ENCODE results near the gene TMEM198. TPM values are rescaled to one million over a fixed set of nuclear protein-coding genes. Genes with fewer than 3 reads are reported as not detected.

TMEM198 gene
- total RNA-seq, 3 donors from 2014 or later: 3.6 to 4.8 (median 4.3) TPM

DNA sequence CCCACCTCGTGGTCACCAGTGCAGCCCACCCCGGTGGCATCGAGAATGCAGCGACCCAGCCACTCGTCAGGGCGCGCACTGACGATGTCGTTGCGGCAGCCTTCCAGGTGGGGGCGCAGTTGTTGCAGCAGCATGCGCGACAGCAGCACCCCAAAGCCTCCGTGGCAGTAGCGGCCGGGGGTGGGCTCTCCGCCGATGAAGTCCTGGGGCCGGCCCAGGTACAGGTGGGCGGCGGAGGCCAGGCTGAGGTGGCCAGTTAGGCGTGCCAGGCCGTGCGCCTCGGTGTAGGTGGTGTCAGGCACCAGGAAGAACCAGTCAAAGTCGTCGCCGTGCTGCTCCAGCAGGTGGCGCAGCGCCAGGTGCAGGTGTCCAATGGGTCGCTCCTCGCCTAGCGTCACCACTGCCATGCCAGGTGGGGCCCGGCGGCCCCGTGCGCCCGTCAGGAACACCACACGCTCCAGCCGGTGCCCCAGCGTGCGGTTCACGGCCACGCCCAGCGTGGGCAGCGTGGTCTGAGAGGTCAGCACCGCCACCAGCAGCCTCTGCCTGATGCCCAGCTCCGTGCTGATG lies 2.1 kb upstream of the TMEM198 start:
- ATAC-seq: peak; percentile 36 to 39
- H3K9me3 Mint-ChIP-seq: no peaks in the 10 kb centered on the region
- peaks cover 15% of the 10 kb centered on the region for H3K36me3 Mint-ChIP-seq (ENCODE audit: insufficient read depth)
- peak; percentile 84 for DNase-seq
- no peaks in the 10 kb centered on the region for H3K27me3 Mint-ChIP-seq (ENCODE audit: low read depth)
- peaks cover 25% of the 10 kb centered on the region for H3K4me1 Mint-ChIP-seq (ENCODE audit: low read depth)
- H3K4me3 Mint-ChIP-seq: peak overlapping the region; percentile 62

GRCh38 chr2:219542931-219543595 lies 765 bp upstream of the TMEM198 start:
- Mint-ChIP-seq H3K27me3 (ENCODE audit: low read depth) (no peaks in the 10 kb centered on the region), H3K4me3 (peak overlapping the region; percentile 89), H3K4me1 (ENCODE audit: low read depth) (peaks cover 25% of the 10 kb centered on the region), H3K9me3 (no peaks in the 10 kb centered on the region), H3K36me3 (ENCODE audit: insufficient read depth) (peaks cover 15% of the 10 kb centered on the region)
- DNase-seq (no peak), ATAC-seq (peak; percentile 59 to 61)

DNA sequence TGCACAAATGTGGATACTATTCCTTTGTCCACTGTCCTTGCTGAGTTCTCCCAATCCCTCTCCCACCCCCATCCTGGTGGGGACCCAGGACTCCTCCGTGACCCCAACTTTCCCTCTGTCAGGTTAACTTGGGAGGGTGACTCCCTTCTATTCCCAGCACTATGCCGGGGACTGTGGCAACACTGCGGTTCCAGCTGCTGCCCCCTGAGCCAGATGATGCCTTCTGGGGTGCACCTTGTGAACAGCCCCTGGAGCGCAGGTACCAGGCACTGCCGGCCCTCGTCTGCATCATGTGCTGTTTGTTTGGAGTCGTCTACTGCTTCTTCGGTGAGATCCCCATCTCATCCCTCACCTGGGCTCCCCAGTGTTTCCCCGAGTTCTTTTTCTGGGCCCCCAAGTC lies 739 bp downstream of the TMEM198 start:
- Mint-ChIP-seq H3K27me3 (ENCODE audit: low read depth) (peaks cover 4% of the 10 kb centered on the region), H3K4me1 (ENCODE audit: low read depth) (peaks cover 25% of the 10 kb centered on the region), H3K4me3 (peak overlapping the region; percentile 81), H3K36me3 (ENCODE audit: insufficient read depth) (peaks cover 11% of the 10 kb centered on the region), H3K9me3 (no peaks in the 10 kb centered on the region)
- no peak for ATAC-seq
- DNase-seq: no peak

- peaks cover 25% of the 10 kb centered on the region for H3K4me1 Mint-ChIP-seq (ENCODE audit: low read depth)
- peaks cover 5% of the 10 kb centered on the region for H3K27me3 Mint-ChIP-seq (ENCODE audit: low read depth)
- no peaks in the 10 kb centered on the region for H3K9me3 Mint-ChIP-seq
- peak overlapping the region; percentile 81 for H3K4me3 Mint-ChIP-seq
- H3K36me3 Mint-ChIP-seq (ENCODE audit: insufficient read depth): peaks cover 8% of the 10 kb centered on the region
- ATAC-seq (no peak), DNase-seq (no peak)
These were observed 1.6 kb downstream of the TMEM198 start for GRCh38 chr2:219545295-219545942.

- no peaks in the 10 kb centered on the region for H3K9me3 Mint-ChIP-seq
- H3K27me3 Mint-ChIP-seq (ENCODE audit: low read depth): peaks cover 10% of the 10 kb centered on the region
- H3K4me1 Mint-ChIP-seq (ENCODE audit: low read depth): peaks cover 25% of the 10 kb centered on the region
- ATAC-seq (no peak), DNase-seq (no peak)
- peaks cover 5% of the 10 kb centered on the region for H3K36me3 Mint-ChIP-seq (ENCODE audit: insufficient read depth)
- H3K4me3 Mint-ChIP-seq: no peak overlapping the region
These were observed 2.1 kb downstream of the TMEM198 start for GRCh38 chr2:219545943-219546352.

DNA sequence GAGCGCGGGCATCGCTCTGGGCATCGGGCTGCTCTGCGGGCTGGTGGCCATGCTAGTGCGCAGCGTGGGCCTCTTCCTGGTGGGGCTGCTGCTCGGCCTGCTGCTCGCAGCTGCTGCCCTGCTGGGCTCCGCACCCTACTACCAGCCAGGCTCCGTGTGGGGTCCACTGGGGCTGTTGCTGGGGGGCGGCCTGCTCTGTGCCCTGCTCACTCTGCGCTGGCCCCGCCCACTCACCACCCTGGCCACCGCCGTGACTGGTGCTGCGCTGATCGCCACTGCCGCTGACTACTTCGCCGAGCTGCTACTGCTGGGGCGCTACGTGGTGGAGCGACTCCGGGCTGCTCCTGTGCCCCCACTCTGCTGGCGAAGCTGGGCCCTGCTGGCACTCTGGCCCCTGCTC lies 3.8 kb downstream of the TMEM198 start:
- DNase-seq (no peak), ATAC-seq (no peak)
- Mint-ChIP-seq H3K36me3 (ENCODE audit: insufficient read depth) (no peaks in the 10 kb centered on the region), H3K9me3 (no peaks in the 10 kb centered on the region), H3K4me3 (no peak overlapping the region), H3K4me1 (ENCODE audit: low read depth) (peaks cover 16% of the 10 kb centered on the region), H3K27me3 (ENCODE audit: low read depth) (peaks cover 17% of the 10 kb centered on the region)

GRCh38 chr2:219548990-219549389 lies 5.2 kb downstream of the TMEM198 start:
- no peak for ATAC-seq
- Mint-ChIP-seq H3K4me1 (ENCODE audit: low read depth) (peaks cover 16% of the 10 kb centered on the region), H3K4me3 (no peak overlapping the region), H3K9me3 (no peaks in the 10 kb centered on the region), H3K36me3 (ENCODE audit: insufficient read depth) (no peaks in the 10 kb centered on the region), H3K27me3 (ENCODE audit: low read depth) (peaks cover 28% of the 10 kb centered on the region)
- DNase-seq: no peak

DNA sequence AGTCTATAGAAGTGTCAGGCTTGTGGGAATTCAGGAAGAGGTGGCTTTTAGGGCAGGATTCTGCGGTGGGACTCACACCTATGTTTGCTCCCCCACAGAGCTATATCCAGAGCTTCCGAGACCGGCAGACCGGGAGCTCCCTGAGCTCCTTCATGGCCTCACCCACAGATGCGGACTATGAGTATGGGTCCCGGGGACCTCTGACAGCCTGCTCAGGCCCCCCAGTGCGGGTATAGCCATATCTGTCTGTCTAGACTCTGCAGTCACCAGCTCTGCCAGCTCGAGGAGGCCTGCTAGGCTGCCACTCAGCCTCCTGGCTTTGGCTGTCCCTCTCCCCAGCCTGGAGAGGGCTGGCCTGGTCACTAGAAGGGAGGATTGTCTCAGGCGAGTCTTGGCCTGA lies 5.8 kb downstream of the TMEM198 start:
- no peak overlapping the region for H3K4me3 Mint-ChIP-seq
- H3K4me1 Mint-ChIP-seq (ENCODE audit: low read depth): peaks cover 11% of the 10 kb centered on the region
- no peak for ATAC-seq
- no peak for DNase-seq
- no peaks in the 10 kb centered on the region for H3K36me3 Mint-ChIP-seq (ENCODE audit: insufficient read depth)
- H3K27me3 Mint-ChIP-seq (ENCODE audit: low read depth): peaks cover 34% of the 10 kb centered on the region
- no peaks in the 10 kb centered on the region for H3K9me3 Mint-ChIP-seq

- H3K4me1 Mint-ChIP-seq (ENCODE audit: low read depth): peaks cover 8% of the 10 kb centered on the region
- H3K27me3 Mint-ChIP-seq (ENCODE audit: low read depth): peaks cover 45% of the 10 kb centered on the region
- ATAC-seq (peak; percentile 23 to 33), DNase-seq (no peak)
- H3K9me3 Mint-ChIP-seq: no peaks in the 10 kb centered on the region
- H3K36me3 Mint-ChIP-seq (ENCODE audit: insufficient read depth): no peaks in the 10 kb centered on the region
- H3K4me3 Mint-ChIP-seq: peak overlapping the region; percentile 73
These were observed 7.9 kb downstream of the TMEM198 start for GRCh38 chr2:219551441-219552381.

DNA sequence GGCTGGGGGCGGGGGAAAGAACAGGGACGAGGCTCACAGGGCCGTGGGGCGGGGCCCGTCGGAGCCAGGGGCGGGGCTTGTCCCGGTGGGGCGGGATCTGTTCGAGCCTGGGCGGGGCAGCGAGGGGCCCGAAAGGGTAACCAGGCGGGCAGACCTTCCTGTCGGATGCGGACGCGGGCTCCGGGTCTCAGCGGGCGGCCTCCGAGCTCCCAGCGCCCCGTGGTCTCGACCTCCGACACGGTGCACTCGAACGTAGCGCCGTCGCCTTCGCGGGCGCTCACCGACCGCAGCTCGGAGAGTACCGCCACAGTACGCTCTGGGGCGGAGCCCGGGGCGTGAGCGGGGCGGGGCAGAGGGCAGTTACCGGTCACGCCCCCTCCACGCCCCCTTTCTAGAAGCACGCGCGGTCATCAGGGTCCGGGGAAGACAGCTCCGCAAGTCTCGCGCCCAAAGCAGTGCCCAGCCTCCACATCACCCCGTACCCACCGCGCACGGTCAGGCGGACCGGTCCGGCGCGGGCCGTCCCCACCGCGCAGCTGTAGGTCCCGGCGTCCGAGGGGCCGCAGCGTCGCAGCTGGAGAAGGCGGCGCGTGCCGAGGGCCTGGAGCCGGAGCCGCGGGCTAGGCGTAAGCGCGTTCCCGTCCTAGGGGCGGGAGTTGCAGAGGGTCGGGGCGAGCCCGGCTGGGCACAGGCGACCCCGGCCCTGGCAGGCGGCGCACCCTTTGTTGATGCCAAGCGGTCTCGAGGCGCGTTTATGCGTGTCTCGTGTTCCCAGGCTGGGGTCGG lies 8.7 kb downstream of the TMEM198 start:
- H3K27me3 Mint-ChIP-seq (ENCODE audit: low read depth): peaks cover 46% of the 10 kb centered on the region
- peak overlapping the region; percentile 73 for H3K4me3 Mint-ChIP-seq
- peaks cover 8% of the 10 kb centered on the region for H3K4me1 Mint-ChIP-seq (ENCODE audit: low read depth)
- no peaks in the 10 kb centered on the region for H3K9me3 Mint-ChIP-seq
- ATAC-seq (peak; percentile 91 to 93), DNase-seq (peak; percentile 72)
- H3K36me3 Mint-ChIP-seq (ENCODE audit: insufficient read depth): no peaks in the 10 kb centered on the region

GRCh38 chr2:219553168-219553417 lies 9.3 kb downstream of the TMEM198 start:
- H3K4me3 Mint-ChIP-seq: peak overlapping the region; percentile 61
- no peaks in the 10 kb centered on the region for H3K9me3 Mint-ChIP-seq
- DNase-seq: no peak
- H3K27me3 Mint-ChIP-seq (ENCODE audit: low read depth): peaks cover 46% of the 10 kb centered on the region
- no peaks in the 10 kb centered on the region for H3K36me3 Mint-ChIP-seq (ENCODE audit: insufficient read depth)
- H3K4me1 Mint-ChIP-seq (ENCODE audit: low read depth): peaks cover 8% of the 10 kb centered on the region
- ATAC-seq: no peak

- Mint-ChIP-seq H3K27me3 (ENCODE audit: low read depth) (peaks cover 43% of the 10 kb centered on the region), H3K4me3 (peak overlapping the region; percentile 61), H3K36me3 (ENCODE audit: insufficient read depth) (no peaks in the 10 kb centered on the region), H3K4me1 (ENCODE audit: low read depth) (peaks cover 8% of the 10 kb centered on the region), H3K9me3 (no peaks in the 10 kb centered on the region)
- ATAC-seq (no peak), DNase-seq (no peak)
These were observed 9.7 kb downstream of the TMEM198 start for GRCh38 chr2:219553463-219553963.

- no peaks in the 10 kb centered on the region for H3K9me3 Mint-ChIP-seq
- no peaks in the 10 kb centered on the region for H3K36me3 Mint-ChIP-seq (ENCODE audit: insufficient read depth)
These were observed 10.5 kb downstream of the TMEM198 start for GRCh38 chr2:219554350-219554749.

More at GRCh38 chr2:219554350-219554749, 10.5 kb downstream of the TMEM198 start:
- no peak for DNase-seq
- Mint-ChIP-seq H3K27me3 (ENCODE audit: low read depth) (peaks cover 43% of the 10 kb centered on the region), H3K4me3 (no peak overlapping the region), H3K4me1 (ENCODE audit: low read depth) (peaks cover 8% of the 10 kb centered on the region)
- ATAC-seq: no peak
